Measurements from ENCODE around the gene KIRREL2. TPM values are rescaled to one million over a fixed set of nuclear protein-coding genes. Genes with fewer than 3 reads are reported as not detected.

KIRREL2 gene
- total RNA-seq, 6 experiments from 2014 or later = 0.07 TPM; not detected in 5

DNA sequence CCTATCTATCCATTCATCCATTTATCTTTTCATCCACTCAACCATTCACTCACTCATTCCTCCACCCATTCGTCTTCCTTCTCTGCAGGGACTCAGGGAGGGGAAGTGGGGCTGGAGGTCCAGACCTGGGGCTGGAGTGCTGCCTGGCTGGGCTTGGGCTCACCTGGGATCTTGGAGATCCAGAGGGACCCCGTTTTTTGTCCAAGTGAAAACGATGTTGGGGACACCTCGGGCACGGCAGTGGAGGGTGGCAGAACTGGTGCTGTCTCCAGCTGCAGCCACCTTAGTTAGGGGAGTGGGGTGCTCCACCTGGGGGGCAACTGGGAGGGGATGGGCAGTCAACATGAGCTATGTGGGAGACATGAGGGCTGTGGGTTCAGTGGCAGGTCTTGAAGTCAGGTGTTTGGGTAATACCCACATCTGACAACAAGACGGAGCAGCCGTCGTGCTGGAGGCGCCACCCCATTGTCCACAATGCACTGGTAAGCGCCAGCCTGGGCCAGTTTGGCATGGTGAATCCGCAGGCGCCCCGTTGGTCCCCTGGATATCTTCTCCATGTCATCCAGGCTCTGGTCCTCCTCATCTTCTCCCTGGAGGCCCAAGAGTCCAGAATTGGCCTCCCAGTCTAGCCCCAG lies 14.6 kb upstream of the KIRREL2 start:
- no peak overlapping the region for H3K4me3 Mint-ChIP-seq
- H3K27me3 Mint-ChIP-seq (ENCODE audit: insufficient read depth) = peaks cover 36% of the 10 kb centered on the region
- peaks cover 5% of the 10 kb centered on the region; the same call in 1 of the 2 replicates for H3K4me1 Mint-ChIP-seq (ENCODE audit: low read depth)
- TF ChIP-seq, protein P1, sequence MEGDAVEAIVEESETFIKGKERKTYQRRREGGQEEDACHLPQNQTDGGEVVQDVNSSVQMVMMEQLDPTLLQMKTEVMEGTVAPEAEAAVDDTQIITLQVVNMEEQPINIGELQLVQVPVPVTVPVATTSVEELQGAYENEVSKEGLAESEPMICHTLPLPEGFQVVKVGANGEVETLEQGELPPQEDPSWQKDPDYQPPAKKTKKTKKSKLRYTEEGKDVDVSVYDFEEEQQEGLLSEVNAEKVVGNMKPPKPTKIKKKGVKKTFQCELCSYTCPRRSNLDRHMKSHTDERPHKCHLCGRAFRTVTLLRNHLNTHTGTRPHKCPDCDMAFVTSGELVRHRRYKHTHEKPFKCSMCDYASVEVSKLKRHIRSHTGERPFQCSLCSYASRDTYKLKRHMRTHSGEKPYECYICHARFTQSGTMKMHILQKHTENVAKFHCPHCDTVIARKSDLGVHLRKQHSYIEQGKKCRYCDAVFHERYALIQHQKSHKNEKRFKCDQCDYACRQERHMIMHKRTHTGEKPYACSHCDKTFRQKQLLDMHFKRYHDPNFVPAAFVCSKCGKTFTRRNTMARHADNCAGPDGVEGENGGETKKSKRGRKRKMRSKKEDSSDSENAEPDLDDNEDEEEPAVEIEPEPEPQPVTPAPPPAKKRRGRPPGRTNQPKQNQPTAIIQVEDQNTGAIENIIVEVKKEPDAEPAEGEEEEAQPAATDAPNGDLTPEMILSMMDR (IDR thresholded peaks at IDR 0.05) = no peak
- peaks cover 13% of the 10 kb centered on the region for H3K9me3 Mint-ChIP-seq
- no peaks in the 10 kb centered on the region for H3K36me3 Mint-ChIP-seq (ENCODE audit: low read depth)
- no peak overlapping the region for H3K27ac Mint-ChIP-seq
- DNase-seq = no peak

DNA sequence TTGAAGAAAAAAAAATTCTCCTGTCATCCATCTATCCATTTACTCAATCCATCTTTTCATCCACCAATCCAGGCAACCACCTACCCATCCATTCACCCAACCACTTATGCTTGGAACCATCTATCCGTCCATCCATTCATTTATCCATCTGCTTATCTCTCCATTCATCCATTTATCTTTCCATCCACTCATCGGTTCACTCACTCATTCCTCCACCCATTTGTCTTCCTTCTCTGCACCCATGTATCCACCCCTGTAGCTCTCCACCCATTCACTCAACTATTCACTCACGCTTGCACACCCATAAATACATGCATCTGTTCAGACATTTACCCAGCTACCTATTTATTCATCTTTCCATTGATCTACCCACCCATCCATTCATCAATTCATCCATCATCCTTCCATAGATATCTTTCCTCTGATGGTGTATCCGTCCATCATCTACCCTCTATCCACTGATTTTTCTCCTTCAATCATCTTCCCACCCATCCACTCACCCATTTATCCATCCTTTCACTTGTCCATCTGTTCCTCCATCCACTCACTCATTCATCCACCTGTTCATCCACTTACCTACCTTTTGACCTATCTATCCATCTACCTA lies 13.9 kb upstream of the KIRREL2 start:
- Mint-ChIP-seq H3K27ac (no peak overlapping the region), H3K27me3 (ENCODE audit: insufficient read depth) (peaks cover 40% of the 10 kb centered on the region), H3K9me3 (peaks cover 13% of the 10 kb centered on the region), H3K4me1 (ENCODE audit: low read depth) (peaks cover 5% of the 10 kb centered on the region; the same call in 1 of the 2 replicates), H3K4me3 (no peak overlapping the region), H3K36me3 (ENCODE audit: low read depth) (no peaks in the 10 kb centered on the region)
- TF ChIP-seq, protein P1 (IDR thresholded peaks at IDR 0.05) = no peak
- no peak for DNase-seq

DNA sequence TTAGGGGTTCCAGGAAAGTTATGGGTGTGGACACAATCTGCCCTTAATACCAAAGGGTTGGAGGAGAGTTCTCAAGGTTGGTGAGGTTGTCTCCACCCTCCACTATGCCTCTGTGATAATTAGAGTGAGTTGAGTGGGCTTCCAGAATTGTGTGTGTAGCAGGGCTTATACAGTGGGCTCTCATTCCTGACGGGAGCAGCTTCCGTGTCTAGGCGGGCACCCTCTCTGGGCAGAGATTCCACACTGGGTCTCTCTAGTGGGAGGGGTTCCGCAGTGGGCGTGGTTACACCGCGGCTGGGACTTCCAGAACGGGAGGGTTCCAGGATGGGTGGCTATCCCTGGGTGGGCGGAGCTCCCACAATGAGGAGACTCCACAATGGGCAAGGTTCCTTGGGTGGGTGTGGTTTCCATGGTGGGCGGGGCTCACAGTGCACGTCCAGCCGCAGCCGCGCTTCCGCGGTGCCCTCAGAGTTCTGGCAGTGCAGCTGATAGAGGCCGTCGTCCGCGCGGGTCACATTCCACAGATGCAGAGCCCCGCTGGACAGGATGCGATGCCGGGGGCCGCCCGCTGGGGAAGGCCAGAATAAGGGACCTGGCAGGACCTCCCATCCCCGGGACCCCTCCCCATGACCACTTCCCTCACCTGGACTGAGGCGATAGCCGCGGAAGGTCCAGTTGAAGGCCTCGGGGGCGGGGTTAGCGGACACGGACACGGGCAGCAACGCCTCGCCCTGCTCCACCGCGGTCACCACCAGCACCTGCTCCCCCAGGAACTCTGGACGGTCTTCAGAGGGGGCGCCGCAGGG lies 12.8 kb upstream of the KIRREL2 start:
- Mint-ChIP-seq H3K36me3 (ENCODE audit: low read depth) (no peaks in the 10 kb centered on the region), H3K27me3 (ENCODE audit: insufficient read depth) (peaks cover 45% of the 10 kb centered on the region), H3K4me3 (no peak overlapping the region), H3K4me1 (ENCODE audit: low read depth) (peaks cover 5% of the 10 kb centered on the region; the same call in 1 of the 2 replicates), H3K9me3 (peaks cover 12% of the 10 kb centered on the region), H3K27ac (no peak overlapping the region)
- TF ChIP-seq, protein P1 (IDR thresholded peaks at IDR 0.05) = no peak
- no peak for DNase-seq

DNA sequence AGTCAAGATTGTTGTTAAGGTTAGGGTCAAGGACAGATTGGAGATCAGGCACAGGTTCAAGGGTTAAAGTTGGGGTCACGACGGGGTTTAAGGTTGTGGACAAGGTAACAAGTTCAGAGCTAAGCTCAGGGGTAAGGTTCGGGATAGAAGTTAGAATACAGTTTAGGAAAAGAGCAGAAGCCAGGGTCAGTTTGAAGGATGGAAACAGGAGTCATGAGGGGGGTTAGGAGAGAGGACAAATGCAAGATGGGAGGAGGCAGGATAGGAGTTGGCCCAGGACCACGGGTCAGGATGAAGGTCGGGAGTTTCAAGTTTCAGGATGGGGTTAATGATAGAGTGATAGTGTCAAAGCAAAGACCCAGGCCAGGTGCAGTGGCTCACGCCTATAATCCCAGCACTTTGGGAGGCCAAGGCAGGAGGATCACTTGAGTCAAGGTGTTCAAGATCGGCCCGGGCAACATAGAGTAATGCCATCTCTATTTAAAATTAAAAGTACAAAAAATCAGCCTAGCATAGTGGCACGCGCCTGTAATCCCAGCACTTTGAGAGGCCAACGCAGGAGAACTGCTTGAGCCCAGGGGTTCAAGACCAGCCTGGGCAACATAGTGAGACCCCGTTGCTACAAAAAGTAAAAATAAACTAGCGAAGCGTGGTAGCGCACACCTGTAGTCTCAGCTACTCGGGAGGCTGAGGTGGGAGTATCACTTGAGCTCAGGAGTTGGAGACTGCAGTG lies 12.1 kb upstream of the KIRREL2 start:
- TF ChIP-seq, protein P1 (IDR thresholded peaks at IDR 0.05) = no peak
- peaks cover 5% of the 10 kb centered on the region; the same call in 1 of the 2 replicates for H3K4me1 Mint-ChIP-seq (ENCODE audit: low read depth)
- peak overlapping the region; percentile 14; the same call in 1 of the 2 replicates for H3K4me3 Mint-ChIP-seq
- peaks cover 48% of the 10 kb centered on the region for H3K27me3 Mint-ChIP-seq (ENCODE audit: insufficient read depth)
- H3K9me3 Mint-ChIP-seq = peaks cover 9% of the 10 kb centered on the region
- H3K36me3 Mint-ChIP-seq (ENCODE audit: low read depth) = no peaks in the 10 kb centered on the region
- H3K27ac Mint-ChIP-seq = no peak overlapping the region
- no peak for DNase-seq
